HG02884 (cell line): ENCODE measurements around the gene LLPH.

Source experiments
- ATAC-seq: cut with Tn5 transposase; IDR thresholded peaks from one replicate; pipeline ENCODE4 v1.9.1; 2021; ENCODE audit warnings: mild to moderate bottlenecking, moderate library complexity; ENCODE audit not compliant: unreplicated experiment

Gene LLPH

DNA sequence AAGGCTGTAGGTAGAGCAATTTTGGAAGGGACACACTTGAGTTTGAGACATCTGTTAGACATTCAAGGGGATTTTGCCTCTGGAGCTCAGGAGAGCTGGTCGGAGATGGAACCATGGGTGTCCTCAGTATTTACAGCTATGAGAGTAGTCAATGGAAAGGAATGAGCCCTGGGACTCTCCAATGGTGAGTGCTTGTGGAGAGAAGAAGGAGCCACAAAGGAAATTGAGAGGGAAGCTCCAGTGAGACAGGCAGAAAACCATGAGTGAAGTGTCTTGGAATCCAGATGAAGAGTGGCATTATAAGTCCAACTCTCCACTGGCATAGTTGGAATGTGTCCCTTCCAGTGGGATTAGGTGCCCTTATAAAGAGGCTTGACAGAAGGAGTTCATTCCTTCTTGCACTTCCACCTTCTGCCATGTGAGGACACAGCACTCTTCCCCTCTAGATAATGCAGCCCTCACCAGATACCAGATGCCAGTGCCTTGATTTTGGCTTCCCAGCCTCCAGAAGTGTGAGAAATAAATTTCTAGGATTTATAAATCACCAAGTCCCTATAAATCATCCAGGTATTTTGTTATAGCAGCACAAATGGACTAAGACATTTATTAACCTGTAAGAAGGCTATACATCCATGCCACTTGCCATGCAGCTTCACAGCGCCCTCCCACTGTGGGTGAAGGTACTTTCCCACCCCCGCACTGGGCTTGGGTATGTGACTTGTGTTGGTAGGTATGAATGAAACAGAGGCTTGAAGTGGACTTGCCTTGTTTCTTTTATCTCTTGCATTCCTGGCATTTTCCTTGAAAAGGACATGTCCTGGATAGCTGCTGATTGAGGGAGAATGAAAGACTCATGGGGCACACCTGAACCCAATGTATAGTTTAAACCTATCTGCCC lies 27.3 kb downstream of the LLPH start:
- ATAC-seq, result no peak

DNA sequence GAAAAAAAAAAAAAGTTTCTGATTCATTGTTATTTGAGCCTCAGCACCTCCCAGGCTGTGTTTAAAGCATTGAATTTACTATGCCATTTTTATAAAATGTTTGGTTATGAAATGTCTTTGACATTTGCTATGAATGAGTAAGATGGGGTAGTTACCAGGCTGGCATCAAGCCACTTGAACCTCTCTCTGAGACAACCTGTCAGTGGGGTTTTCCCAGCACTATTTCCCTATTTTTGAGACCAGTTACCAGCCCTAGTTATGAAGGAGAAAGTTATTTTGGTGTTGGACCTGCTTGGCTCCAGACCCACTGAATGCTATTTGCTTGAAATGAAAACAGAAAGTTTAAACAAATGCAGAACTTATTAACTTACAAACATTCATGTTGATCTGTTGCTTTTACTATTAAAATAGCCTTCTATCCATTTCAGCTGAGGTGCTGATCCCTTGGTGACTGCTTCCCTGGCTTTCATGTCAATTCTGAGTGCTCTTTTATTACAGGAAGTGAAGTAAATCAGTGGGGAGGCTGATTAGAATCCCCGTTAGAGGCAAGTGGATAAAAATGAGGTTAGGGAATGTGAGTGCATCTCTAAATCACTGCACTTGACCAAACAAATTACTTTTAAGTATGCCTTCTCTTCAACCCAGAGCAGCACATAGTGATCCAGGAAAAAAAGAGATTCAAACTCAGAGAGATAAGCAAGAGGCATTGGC lies 37.8 kb downstream of the LLPH start:
- peak; percentile 59 for ATAC-seq

DNA sequence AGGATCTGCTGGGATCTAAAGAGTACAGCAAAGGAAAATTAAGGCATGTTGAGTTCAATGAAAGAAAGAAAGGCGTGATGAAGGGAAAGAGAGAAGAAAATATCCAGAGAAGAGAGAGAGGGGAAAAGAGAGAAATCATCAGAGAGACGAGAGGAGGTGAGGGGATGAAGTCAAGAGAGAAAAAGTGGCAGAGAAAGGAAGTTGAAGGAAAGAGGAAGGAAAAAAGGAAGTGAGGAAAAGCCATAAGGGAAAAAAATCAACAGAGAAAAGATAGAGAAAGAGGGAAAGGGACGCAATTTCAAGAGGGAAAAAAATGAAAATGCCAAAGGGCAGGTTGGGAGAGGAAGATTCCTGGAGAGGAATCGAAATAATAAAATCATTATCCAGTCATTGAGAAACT lies 40.4 kb downstream of the LLPH start:
- no peak for ATAC-seq

DNA sequence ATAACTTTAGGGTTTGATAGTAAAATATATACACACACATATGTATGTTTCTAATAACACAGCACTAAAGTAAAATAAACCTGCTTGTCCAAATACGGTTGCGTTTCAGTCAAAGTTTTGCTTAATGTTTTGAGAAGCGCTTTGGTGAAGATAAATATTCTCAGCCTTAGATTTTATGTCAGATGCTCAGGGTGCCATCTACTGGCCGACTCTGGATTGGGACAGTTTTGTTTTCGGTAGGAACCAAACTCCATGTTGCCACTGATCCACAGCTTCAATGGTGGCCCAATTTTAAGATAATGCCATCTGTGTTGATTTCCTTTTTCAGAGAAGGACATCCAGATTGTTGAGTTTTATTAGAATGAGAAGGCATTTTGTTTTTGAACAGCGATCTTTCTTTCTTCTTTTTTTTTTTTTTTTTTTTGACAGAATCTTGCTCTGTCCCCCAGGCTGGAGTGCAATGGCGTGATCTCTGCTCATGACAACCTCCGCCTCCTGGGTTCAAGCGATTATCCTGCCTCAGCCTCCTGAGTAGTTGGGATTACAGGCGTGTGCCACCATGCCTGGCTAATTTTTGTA lies 43.1 kb downstream of the LLPH start:
- peak; percentile 66 for ATAC-seq

DNA sequence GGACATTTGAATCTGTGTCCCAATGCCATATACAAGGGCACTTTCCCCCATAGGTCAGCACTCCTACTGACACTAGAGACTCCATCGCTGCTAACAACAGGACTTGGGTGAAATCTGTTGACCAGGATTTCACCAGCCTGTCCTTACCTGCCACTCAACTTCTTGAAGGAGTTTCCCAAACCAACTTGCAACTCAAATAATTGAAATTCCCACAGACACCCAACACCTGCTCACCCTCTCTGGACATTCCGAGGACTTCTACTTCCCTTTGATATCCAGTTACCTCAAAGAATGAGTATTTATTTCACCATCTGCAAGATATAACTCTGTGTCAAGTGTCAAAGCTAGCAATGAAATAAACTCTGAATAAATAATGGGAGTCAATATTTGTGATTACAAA lies 44.6 kb downstream of the LLPH start:
- no peak for ATAC-seq

DNA sequence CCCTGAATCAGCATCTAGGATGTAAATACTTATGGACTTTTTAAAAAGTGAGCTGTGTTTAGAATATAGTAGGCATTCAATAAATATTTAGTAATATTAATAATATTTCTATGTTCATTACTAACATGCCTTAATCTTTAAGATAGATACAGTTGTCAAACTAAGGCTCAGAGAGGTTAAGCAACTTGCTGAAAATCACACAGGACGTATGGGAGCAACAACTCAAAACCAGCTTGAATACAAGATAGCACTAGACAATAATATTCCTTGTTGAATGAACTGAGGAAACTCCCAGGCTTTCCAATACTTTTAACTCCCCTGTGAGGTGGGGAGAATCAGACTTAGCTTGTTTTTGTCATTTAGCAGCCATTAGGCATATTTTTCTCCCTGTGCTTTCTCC lies 45.3 kb downstream of the LLPH start:
- ATAC-seq, result no peak

DNA sequence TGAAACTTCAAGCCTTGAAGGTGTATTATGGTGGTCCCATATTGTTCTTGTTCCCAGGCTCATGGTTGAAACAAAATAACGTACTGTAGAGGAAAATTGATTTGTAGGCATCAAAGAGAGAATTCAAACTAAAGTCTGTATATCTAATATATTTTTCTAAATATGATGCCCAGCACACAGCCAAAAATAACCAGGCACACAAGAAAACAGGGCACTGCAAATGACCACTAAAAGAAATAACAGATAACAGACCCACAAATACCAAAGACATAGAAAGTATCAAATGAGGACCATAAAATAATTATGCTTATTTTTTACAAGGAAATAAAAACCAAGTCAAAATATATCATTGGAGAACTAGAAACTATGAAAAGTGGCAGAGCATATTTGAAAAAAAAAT lies 46.8 kb downstream of the LLPH start:
- no peak for ATAC-seq

DNA sequence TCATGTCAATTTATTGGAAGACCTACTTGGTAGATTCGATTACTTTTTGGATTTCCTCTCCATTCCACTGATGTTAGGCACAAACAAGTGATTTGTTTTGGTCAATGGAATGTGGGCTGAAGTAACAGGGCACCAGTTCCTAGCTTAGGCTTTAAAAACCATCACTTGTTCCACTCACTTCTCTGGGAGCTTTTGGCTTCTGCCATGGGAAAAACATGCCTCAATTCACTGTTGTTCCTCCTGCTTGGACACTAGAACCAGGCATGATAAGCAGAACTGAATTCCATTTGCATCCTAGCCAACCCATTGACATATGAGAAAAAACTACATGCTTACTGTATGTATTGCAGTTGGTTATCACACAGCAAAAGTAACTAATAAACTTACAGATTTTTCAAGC lies 47.8 kb downstream of the LLPH start:
- ATAC-seq, result no peak

DNA sequence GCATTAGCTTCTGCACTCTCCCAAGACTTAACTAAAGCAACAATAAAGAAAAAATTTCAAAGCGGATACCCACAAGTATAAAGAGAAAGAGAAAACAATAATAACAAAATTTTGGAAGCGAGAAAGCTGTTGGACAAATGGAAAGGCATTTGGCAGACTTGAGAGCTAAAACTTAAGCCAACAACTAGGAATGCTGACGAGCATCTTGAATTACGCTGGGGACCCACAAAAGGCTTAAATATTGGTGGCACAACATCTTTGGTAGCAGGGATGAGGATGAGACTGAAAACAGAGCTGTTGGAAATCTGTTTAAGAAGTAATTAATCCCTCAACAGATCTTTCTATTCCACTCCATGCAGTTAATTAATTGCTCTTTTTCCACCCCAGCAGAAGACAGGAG lies 49.8 kb downstream of the LLPH start:
- ATAC-seq, result no peak

DNA sequence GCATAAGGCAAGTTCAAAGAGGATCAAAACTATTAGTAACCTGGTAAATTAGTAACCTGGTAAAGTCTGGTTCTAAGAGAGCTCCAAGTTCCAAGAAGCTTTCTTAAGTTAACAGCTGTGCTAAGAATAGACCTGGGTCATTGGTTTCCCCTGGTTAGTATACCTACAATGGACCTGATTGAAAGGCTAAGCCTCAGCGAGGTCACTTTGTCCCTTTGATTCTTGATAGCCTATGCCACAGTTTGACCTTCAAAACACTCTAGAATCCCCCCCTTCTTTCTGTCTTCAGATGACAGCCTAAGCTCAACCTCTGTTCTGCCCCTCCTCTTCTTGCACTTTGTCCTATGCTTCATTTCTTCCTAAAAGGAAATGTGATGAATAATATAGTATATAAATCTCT lies 53.0 kb downstream of the LLPH start:
- no peak for ATAC-seq

DNA sequence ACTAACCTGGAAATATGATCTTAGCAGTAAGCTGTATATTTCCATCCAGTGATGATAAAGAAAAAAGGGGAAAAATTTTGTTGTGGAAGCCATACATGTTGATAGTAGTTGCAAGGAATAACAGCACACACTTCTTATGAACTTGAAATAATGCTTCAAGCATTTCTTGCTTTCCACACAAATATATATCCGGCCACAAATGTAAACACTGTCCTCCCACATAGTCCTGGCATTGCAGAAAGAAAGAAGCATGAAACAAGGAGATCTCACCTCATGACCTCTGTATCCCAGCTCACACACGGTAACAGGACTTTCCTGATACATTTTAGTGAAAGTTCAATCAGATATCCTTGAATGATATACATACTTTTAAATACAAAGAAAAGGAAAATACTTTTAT lies 56.0 kb downstream of the LLPH start:
- no peak for ATAC-seq

DNA sequence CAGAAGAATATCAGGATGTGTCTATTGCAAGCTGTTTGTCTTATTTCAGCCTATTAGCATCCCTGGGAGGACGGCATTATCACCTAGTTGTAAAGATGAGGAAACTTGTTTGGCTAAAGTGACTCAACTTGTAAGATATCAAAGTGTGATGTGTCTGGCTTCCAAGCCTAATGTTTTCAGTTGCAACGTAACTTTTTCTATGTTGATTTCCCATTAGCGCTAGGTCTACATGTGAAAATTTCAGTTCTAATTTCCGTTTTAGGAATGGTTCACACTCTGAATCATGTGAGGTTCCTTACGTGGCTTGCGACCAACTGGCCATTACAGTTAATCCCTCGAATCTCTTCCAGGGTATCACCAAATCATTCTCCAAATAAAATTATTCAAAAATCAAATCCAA lies 58.0 kb downstream of the LLPH start:
- peak; percentile 47 for ATAC-seq

DNA sequence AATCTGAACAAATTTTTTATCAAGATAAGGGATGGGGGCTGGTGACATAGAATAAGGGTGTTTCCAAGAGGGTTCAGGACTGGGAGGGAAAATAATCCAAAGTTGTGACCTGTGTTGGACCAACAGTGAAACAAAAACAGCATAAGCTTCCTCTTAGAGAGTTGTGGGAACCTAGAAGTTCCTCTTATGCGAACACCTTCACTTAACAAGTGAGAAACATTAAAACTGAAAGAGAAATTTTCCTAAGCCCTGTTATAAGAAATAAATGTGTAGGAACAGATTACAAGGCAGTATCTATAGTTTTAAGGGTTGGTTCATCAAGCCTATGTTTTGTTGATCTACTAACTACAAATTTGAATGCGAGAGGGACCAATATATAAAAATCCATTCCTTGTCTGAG lies 58.4 kb downstream of the LLPH start:
- peak; percentile 82 for ATAC-seq

DNA sequence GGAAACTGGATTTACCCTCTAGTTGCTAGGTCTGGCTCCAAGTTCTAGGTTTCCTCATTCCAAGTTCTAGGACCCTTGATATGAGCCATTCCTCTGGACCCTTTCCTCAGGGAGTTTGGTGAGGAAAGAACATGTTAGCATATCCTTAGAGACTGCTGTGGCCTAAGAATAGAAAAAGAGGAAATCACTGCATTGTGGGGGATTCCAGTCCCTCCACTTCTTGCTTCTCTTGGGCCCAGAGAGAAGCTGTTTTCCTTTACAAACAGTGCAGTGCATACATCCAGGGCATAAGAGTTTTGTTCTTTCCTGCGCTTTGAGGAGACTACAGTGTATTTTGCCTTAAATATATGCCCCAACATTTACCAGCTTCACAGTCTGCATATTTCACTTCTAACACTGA lies 59.0 kb downstream of the LLPH start:
- no peak for ATAC-seq

DNA sequence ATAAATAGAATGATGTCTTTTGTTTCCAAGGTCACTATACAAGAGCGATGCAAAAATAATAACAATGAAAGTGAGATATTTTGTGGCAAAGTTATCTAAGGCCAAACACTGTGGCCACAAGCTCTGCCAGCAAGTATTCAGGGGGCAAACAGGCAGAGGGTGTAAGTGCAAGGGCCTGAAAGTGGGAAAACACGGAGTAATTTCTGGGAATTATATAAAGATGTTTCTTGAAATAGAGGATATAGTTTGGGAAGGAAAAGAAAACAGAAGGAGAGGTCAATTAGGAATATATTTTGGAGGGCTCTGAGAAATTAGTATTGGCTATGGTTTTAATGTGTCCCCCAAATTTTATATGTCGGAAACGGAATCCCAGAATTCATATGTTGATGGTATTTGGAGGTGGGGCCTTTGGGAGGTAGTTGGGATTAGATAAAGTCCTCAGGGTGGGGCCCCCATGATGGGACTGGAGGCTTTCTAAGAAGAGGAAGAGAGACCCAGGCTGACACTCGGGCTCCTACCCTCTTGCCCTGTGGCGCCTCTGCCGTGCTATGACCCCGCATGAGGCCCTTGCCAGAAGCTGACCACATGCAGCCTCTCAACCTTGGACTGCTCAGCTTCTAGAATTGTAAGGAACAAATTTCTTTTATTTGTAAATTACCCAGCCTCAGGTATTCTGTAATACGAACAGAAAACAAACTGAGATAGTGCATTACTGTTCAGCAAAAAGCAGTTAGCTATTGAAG lies 60.0 kb downstream of the LLPH start:
- no peak for ATAC-seq

DNA sequence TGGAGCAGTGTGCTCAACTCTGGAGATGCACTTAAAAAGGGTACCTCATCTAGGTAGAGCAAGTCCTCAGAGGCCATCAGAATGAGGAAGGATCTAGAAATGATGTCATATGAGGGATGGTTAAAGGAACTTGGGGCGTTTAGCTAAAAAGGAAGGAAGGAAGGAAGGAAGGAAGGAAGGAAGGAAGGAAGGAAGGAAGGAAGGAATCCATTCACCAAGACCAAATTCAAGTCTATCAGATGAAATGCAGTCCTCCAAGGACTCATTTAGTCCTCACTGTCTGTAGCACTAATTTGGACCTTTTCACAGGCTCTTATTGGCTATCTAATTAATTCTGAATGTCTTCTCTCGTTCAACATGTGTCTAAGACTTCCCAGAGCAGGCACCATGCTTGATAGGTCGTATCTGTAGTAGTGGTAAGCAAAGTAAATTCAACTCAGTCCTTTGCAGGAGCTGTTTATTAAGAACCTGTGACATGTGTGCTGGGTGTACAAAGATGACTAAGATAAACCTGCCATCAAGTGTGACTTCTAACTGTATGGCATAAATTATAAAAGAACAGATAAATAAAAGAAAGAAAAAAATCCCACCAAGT lies 63.5 kb downstream of the LLPH start:
- peak; percentile 29 for ATAC-seq
